T-cell (primary cell): ENCODE data around the gene DOCK9. TPM values are rescaled to one million over a fixed set of nuclear protein-coding genes. Genes with fewer than 3 reads are reported as not detected.

Experiments used
- ATAC-seq, 4 experiments: fragments of 200-7000 bp in 3 of 4; fragments of 150-1000 bp in 1 of 4; cut with Tn5 transposase; replicated peaks in 1 of 4; 1 replicate in 3 of 4; 2 replicates in 1 of 4; pipeline ENCODE4 v1.10.0; 2021; ENCODE audit warnings: moderate library complexity in 3 of 4, mild to moderate bottlenecking in 2 of 4, moderate number of reproducible peaks in 1 of 4
- CTCF ChIA-PET, 2 donors: fragments of 300-600 bp; sonication (Branson Sonifier 250); formaldehyde crosslinking; loops; one replicate each; lab custom pipeline; 2022; ENCODE audit warnings: antibody characterized with exemption in 2 of 2; lab: Charles Lee
- POLR2A ChIA-PET, 2 donors: fragments of 300-600 bp; sonication (Branson Sonifier 250); formaldehyde crosslinking; loops; one replicate each; lab custom pipeline; 2022; ENCODE audit warnings: antibody characterized with exemption in 2 of 2; lab: Charles Lee
- DNase-seq, 35 experiments: peaks; one replicate each; pipeline versions ENCODE4 v3.0.0 to v3.0.0-alpha.2; 2013 to 2023
- H3K27ac ChIP-seq: one replicate; pipeline ENCODE4 v1.5.1; 2013; ENCODE audit warnings: low read length
- H3K27me3 ChIP-seq, 2 experiments: replicated peaks in 1 of 2; 1 replicate in 1 of 2; 2 replicates in 1 of 2; pipeline versions ENCODE4 v1.6.1 to v1.7.0; 2013; ENCODE audit warnings: low read length in 1 of 2, mixed read lengths in 1 of 2; ENCODE audit not compliant: control insufficient read depth in 2 of 2, insufficient read depth in 2 of 2; ENCODE audit errors: extremely low read depth in 1 of 2
- H3K36me3 ChIP-seq, 2 donors: 1 replicate in 1 of 2; 2 replicates in 1 of 2; pipeline versions ENCODE4 v1.6.1 to v1.7.0; 2013; ENCODE audit warnings: low read length in 1 of 2; ENCODE audit not compliant: control insufficient read depth in 2 of 2, insufficient read depth in 1 of 2; ENCODE audit errors: extremely low read depth in 1 of 2
- H3K4me1 ChIP-seq, 2 experiments: 1 replicate in 1 of 2; 2 replicates in 1 of 2; pipeline versions ENCODE4 v1.6.1 to v1.7.0; 2013; ENCODE audit warnings: low read length in 2 of 2, mixed read lengths in 1 of 2; ENCODE audit not compliant: insufficient read depth in 2 of 2, control insufficient read depth in 1 of 2; ENCODE audit errors: extremely low read depth in 1 of 2
- H3K4me3 ChIP-seq, 2 donors: 1 replicate in 1 of 2; 2 replicates in 1 of 2; pipeline versions ENCODE4 v1.5.1 to v1.7.0; 2013; ENCODE audit warnings: mild to moderate bottlenecking in 2 of 2, low read length in 1 of 2, moderate library complexity in 1 of 2; ENCODE audit not compliant: control insufficient read depth in 1 of 2; ENCODE audit errors: extremely low read depth in 1 of 2
- H3K9me3 ChIP-seq: 2 replicates; pipeline ENCODE4 v1.7.0; 2013
- H3K27ac Mint-ChIP-seq, 2 donors: one replicate each; pipeline ENCODE4 v1.8.0; 2020 to 2021; ENCODE audit warnings: mild to moderate bottlenecking in 2 of 2, mixed read lengths in 2 of 2
- H3K27me3 Mint-ChIP-seq, 2 donors: one replicate each; pipeline ENCODE4 v1.8.0; 2021 to 2022; ENCODE audit warnings: mixed read lengths in 2 of 2
- H3K36me3 Mint-ChIP-seq: one replicate; pipeline ENCODE4 v1.8.0; 2021; ENCODE audit warnings: mixed read lengths
- H3K4me1 Mint-ChIP-seq, 3 donors: one replicate each; pipeline ENCODE4 v1.8.0; 2020 to 2022; ENCODE audit warnings: mixed read lengths in 3 of 3, mild to moderate bottlenecking in 1 of 3
- H3K4me3 Mint-ChIP-seq, 3 donors: one replicate each; pipeline ENCODE4 v1.8.0; 2020 to 2022; ENCODE audit warnings: mild to moderate bottlenecking in 3 of 3, mixed read lengths in 3 of 3, moderate library complexity in 3 of 3
- H3K9me3 Mint-ChIP-seq, 3 donors: one replicate each; pipeline ENCODE4 v1.8.0; 2020 to 2022; ENCODE audit warnings: mixed read lengths in 3 of 3
- WGBS: methylation state at CpG from one replicate; pipeline ENCODE4 v1.1.5; 2013; ENCODE audit warnings: missing lambda C conversion rate; ENCODE audit not compliant: insufficient coverage; 5-methylcytosine and 5-hydroxymethylcytosine counted together
- total RNA-seq, 35 experiments: library from RNA in 6 of 35; stranded (reverse) in 6 of 35; fragments of 120-200 nt in 1 of 35; gene quantifications; one replicate each; pipeline versions ENCODE4 v1.2.1 to v1.2.4 and lab custom pipeline; 2013 to 2026

Gene DOCK9
- total RNA-seq, 5 donors from 2014 or later (not counting 1 experiment from before 2014, with no cell fraction given), result 96.2 to 170 (median 162) TPM

DNA sequence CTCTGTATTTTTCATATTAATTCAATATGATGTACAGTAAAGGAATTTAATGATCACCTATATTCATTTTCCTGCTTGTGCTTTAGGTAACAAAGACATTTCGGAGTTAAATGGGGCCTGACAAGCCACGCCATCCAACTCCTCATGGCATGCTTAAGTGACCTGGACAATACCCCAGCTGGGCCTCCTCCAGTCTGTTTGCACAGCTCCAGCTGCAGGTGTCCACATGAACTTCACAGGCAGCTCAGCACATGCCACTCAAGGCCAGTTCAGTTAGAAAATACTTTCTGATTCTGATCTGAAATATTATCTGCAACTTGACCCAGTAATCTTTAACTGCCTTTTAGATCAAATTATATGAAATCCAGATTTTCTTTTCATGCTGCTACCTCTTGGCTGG is 135.8 kb downstream of the DOCK9 start:
- Histone ChIP-seq H3K36me3 (peaks cover 3 to 46% of the 10 kb centered on the region in 2 donors), H3K9me3 (no peaks in the 10 kb centered on the region), H3K27ac (no peak overlapping the region), H3K4me1 (no peaks in the 10 kb centered on the region), H3K4me3 (no peak overlapping the region), H3K27me3 (no peaks in the 10 kb centered on the region)
- H3K36me3 Mint-ChIP-seq, result peaks cover 44% of the 10 kb centered on the region
- no peaks in the 10 kb centered on the region for H3K27me3 Mint-ChIP-seq
- ATAC-seq (no peak), DNase-seq (no peak)
- 85% methylated on average over 2 of the region's 2 CpGs for WGBS
- H3K27ac Mint-ChIP-seq, result no peak overlapping the region
- peaks cover 0 to 9% (median 7%) of the 10 kb centered on the region in 3 donors for H3K4me1 Mint-ChIP-seq
- POLR2A ChIA-PET, result interaction anchor here in 1 of 2 donors (0.6 kb wide), 1 partner anchor 1154 kb away, joined by 3 read pairs; no protein-coding TSS in a partner anchor
- H3K9me3 Mint-ChIP-seq, result no peaks in the 10 kb centered on the region
- H3K4me3 Mint-ChIP-seq, result no peak overlapping the region
- CTCF ChIA-PET, result interaction anchor here (0.7 kb wide), 2 partner anchors 23 to 230 kb away, joined by 5 to 11 read pairs; no protein-coding TSS in a partner anchor

DNA sequence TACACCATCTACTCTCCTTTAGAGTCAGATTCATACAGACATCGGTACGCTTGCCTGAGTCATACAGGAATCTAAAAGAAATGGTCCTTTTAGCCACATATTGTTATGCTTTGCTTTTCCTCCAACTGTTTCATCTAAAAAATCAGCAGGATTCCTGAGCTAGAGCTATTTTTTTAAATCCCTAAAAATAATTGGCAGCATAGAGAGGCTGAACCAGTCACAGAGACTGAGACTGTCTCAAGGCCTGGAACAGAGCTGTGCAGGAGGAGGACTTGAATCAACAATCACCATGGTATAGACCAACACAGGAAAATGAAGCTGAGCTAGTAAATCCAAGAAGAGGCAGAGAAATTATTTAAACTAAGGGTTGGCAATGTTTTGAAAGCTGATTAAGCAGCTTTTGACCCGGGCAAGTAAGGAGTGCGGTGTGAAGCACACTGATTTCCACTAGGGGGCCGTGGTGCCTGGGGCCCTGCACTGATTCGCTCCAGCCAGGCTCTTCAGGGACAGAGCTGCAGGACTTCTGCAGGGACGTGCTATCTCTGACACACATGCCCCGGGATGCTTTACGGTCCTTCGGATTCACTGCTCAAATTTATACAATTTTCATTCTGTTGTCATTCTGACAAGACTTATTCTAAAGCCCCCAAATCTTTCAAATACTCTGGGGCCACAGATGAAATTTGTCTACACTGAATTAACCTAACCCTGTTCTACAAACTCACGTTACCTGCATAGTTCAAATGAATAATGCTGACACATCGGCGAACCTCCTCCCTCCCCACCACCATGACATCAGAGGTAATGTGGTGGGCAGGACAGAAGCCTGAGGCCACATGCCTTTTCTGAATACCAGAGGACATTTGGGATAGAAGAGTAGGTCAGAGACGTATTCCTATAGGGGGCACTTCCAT is 137.8 kb downstream of the DOCK9 start:
- H3K4me1 ChIP-seq, result no peaks in the 10 kb centered on the region
- DNase-seq (peak in 20 of 35 experiments; percentile 5 to 46 (median 15)), ATAC-seq (peak; percentile 74 to 81 (median 76))
- no peaks in the 10 kb centered on the region for H3K27me3 ChIP-seq
- Mint-ChIP-seq H3K4me3 (no peak overlapping the region), H3K27me3 (no peaks in the 10 kb centered on the region), H3K27ac (no peak overlapping the region), H3K4me1 (peaks cover 0 to 9% (median 7%) of the 10 kb centered on the region in 3 donors), H3K36me3 (peaks cover 39% of the 10 kb centered on the region), H3K9me3 (no peaks in the 10 kb centered on the region)
- 31% methylated on average over 6 of the region's 14 CpGs for WGBS
- peaks cover 0 to 41% of the 10 kb centered on the region in 2 donors for H3K36me3 ChIP-seq
- no peak overlapping the region for H3K4me3 ChIP-seq
- no peak overlapping the region for H3K27ac ChIP-seq
- ChIA-PET POLR2A (no interaction called here), CTCF (interaction anchor here (0.6 to 1.2 kb wide), 7 partner anchors 71 to 1686 kb away, joined by 3 to 4 read pairs (median 3); no protein-coding TSS in a partner anchor)
- H3K9me3 ChIP-seq, result no peaks in the 10 kb centered on the region

DNA sequence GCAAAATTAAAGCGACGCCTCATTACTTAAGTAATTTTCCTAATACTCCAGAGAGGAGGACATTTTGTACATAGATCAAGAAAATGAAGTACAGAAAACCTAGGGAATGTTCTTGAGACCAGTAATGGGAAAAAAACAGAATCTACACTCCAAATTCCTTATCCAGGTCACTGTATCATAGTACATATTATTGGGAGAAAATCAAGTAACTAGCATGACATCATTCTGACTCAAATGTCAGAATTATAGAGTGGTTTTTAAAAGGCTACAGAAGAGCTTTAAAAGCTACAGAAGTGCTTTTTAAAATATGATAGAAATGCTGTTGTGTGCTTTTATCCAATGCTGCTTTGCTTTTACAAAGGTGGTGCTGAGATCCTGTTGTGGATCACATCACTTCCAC is 139.1 kb downstream of the DOCK9 start:
- DNase-seq (no peak), ATAC-seq (no peak)
- ChIA-PET CTCF (interaction anchor here (0.8 to 1.1 kb wide), 2 partner anchors 11 to 192 kb away, joined by 3 read pairs; no protein-coding TSS in a partner anchor), POLR2A (interaction anchor here in 1 of 2 donors (0.6 kb wide), 1 partner anchor 207 kb away, joined by 4 read pairs; no protein-coding TSS in a partner anchor)
- H3K27ac ChIP-seq, result no peak overlapping the region
- no peaks in the 10 kb centered on the region for H3K27me3 ChIP-seq
- Mint-ChIP-seq H3K4me1 (peaks cover 0 to 9% (median 7%) of the 10 kb centered on the region in 3 donors), H3K27me3 (no peaks in the 10 kb centered on the region), H3K27ac (no peak overlapping the region), H3K9me3 (no peaks in the 10 kb centered on the region), H3K36me3 (peaks cover 38% of the 10 kb centered on the region), H3K4me3 (no peak overlapping the region)
- H3K36me3 ChIP-seq, result peaks cover 0 to 41% of the 10 kb centered on the region in 2 donors
- H3K4me1 ChIP-seq, result no peaks in the 10 kb centered on the region
- no peaks in the 10 kb centered on the region for H3K9me3 ChIP-seq
- WGBS, result no CpG with 5 or more reads among the region's 2 CpGs
- no peak overlapping the region for H3K4me3 ChIP-seq

DNA sequence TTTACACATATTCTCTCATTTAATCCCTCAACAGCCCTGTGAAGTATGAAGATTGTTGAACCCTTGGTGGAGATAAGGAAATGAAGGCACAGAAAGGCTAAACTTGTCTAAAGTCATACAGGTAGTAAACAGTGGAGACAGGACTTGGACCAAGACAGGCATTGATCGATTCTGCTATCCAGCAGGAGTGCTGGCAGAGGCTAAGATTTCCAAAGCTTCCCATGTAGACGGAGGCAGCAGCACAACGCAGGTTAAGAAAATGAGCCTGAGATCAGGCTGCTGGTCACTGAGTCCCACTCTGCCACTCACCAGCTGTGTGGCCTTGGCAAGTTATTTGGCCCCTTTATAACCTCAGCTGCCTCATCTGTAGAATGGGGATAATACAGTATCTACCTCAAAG is 140.0 kb downstream of the DOCK9 start:
- DNase-seq (no peak), ATAC-seq (no peak)
- ChIA-PET POLR2A (interaction anchor here (0.5 to 0.7 kb wide), 2 partner anchors 15 to 32 kb away, joined by 3 read pairs; no protein-coding TSS in a partner anchor), CTCF (interaction anchor here (0.5 to 1.1 kb wide), 3 partner anchors 10 to 850 kb away, joined by 3 read pairs; no protein-coding TSS in a partner anchor)
- Mint-ChIP-seq H3K36me3 (peaks cover 41% of the 10 kb centered on the region), H3K4me1 (peaks cover 0 to 4% (median 1%) of the 10 kb centered on the region in 3 donors), H3K9me3 (no peaks in the 10 kb centered on the region), H3K27ac (no peak overlapping the region), H3K4me3 (no peak overlapping the region), H3K27me3 (no peaks in the 10 kb centered on the region)
- no peaks in the 10 kb centered on the region for H3K4me1 ChIP-seq
- H3K36me3 ChIP-seq, result peaks cover 0 to 42% of the 10 kb centered on the region in 2 donors
- H3K27me3 ChIP-seq, result no peaks in the 10 kb centered on the region
- H3K27ac ChIP-seq, result no peak overlapping the region
- no peak overlapping the region for H3K4me3 ChIP-seq
- no peaks in the 10 kb centered on the region for H3K9me3 ChIP-seq
- WGBS, result 95% methylated on average over 3 of the region's 3 CpGs

DNA sequence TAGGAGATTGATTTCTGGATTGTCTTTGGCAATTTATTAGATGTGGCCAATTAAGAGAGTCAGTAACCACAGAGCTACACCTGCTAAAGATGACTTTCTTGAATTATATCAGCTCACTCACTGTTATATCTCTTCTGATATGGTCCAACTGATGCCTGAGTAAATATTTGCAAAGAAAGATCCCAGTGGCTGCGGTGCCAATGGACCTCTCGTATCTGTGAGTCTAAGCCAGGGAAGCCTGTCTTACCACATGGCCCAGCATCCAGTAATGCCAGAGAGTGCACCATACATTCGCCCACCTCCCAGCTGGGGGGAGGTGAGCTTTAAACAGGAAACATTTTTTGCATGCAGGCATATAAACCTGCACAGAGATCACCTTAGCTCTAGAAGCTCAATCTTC is 142.7 kb downstream of the DOCK9 start:
- 100% methylated on average over 2 of the region's 3 CpGs for WGBS
- Histone ChIP-seq H3K4me3 (no peak overlapping the region), H3K27ac (no peak overlapping the region), H3K4me1 (no peaks in the 10 kb centered on the region), H3K9me3 (no peaks in the 10 kb centered on the region), H3K36me3 (peaks cover 0 to 62% of the 10 kb centered on the region in 2 donors), H3K27me3 (no peaks in the 10 kb centered on the region)
- Mint-ChIP-seq H3K27ac (no peak overlapping the region), H3K27me3 (no peaks in the 10 kb centered on the region), H3K4me3 (no peak overlapping the region), H3K4me1 (no peaks in the 10 kb centered on the region), H3K9me3 (no peaks in the 10 kb centered on the region), H3K36me3 (peaks cover 59% of the 10 kb centered on the region)
- ATAC-seq (no peak), DNase-seq (no peak)
- ChIA-PET POLR2A (no interaction called here), CTCF (interaction anchor here in 1 of 2 donors (0.7 kb wide), 1 partner anchor 163 kb away, joined by 7 read pairs; no protein-coding TSS in a partner anchor)

DNA sequence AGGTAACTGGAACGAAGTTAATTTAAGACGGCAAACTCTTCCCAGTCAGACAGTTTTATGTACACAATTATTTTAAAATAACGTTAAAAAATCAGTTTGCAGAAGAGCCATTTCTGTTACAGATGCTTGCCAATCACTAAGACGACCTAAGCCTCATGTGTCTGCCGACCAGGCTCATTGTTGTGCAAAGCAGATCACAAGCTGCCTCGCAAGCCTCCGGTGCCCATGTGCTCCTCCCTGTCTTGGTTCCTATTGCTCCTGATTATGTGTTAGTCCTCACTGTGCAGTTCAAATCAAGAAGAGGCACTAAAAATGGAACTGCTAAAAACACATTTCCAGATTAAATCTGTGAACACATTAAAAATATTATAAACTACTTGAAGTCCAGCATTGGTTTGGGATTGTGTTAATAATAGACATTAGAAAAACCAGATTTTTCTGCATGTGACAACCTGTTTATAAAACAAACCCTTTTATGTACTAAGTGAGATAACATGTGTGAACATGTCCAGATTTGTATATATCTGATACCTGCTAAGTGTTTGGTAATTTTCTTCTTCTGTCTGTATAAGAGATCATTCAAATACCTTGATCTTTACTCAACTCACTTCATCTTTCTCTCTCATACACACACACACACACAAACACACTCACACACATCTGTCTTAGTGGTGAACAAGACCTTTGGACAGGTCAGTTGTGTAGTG is 143.5 kb downstream of the DOCK9 start:
- H3K36me3 ChIP-seq, result peaks cover 4 to 69% of the 10 kb centered on the region in 2 donors
- H3K4me3 Mint-ChIP-seq, result no peak overlapping the region
- ChIA-PET POLR2A (no interaction called here), CTCF (no interaction called here)
- DNase-seq (no peak), ATAC-seq (no peak)
- no peak overlapping the region for H3K27ac Mint-ChIP-seq
- no peaks in the 10 kb centered on the region for H3K9me3 Mint-ChIP-seq
- H3K27ac ChIP-seq, result no peak overlapping the region
- no peaks in the 10 kb centered on the region for H3K4me1 ChIP-seq
- no peaks in the 10 kb centered on the region for H3K9me3 ChIP-seq
- H3K27me3 Mint-ChIP-seq, result no peaks in the 10 kb centered on the region
- no peaks in the 10 kb centered on the region for H3K27me3 ChIP-seq
- no peak overlapping the region for H3K4me3 ChIP-seq
- no peaks in the 10 kb centered on the region for H3K4me1 Mint-ChIP-seq
- peaks cover 64% of the 10 kb centered on the region for H3K36me3 Mint-ChIP-seq
- WGBS, result 84% methylated on average over 7 of the region's 7 CpGs
